ENCODE measurements around the gene AKR7A2. TPM values are rescaled to one million over a fixed set of nuclear protein-coding genes. Genes with fewer than 3 reads are reported as not detected.
"Not testable (repeated sequence)": the region's sequence is repeated elsewhere in the genome, so short reads cannot be mapped to it uniquely, and the experiment has no call there.

Gene AKR7A2
- total RNA-seq, 1 experiment from 2014 or later = 142 TPM

GRCh38 chr1:19312782-19313635 lies 1.1 kb upstream of the AKR7A2 start:
- DNase-seq (ENCODE audit: low spot score) = peak; percentile 39

DNA sequence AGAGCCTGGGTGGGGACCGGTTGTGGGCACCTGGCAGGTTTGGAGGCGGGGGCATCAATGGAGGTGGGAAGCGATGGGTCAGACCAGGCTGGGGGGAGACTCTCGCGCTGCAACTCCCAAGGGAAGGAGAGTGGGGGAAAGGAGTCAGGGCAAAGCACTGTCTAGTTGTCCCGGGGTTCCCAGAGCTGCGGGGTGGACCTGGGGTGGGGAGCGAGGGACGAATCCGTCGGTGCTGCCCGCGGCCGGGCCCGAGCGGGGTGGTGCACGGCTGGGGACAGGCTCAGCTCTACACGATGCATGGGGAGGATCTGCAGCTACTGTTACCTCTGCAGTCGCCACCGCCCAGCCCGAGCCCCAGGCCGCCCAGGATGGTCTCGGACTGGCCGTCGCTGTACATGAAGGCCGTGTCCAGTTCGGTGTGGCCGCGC lies 427 bp downstream of the AKR7A2 start:
- in situ Hi-C loops (cut with HindIII; ENCODE audit: low sequenced_read_pairs) = no loop called here
- no peak for DNase-seq (ENCODE audit: low spot score)

More at GRCh38 chr1:19312782-19313635, 1.1 kb upstream of the AKR7A2 start:
- in situ Hi-C loops (cut with HindIII; ENCODE audit: low sequenced_read_pairs) = no loop called here

GRCh38 chr1:19310720-19311502 lies 1.0 kb downstream of the AKR7A2 start:
- peak; percentile 41 for DNase-seq (ENCODE audit: low spot score)
- in situ Hi-C loops (cut with HindIII; ENCODE audit: low sequenced_read_pairs) = no loop called here

- DNase-seq (ENCODE audit: low spot score) = no peak
- in situ Hi-C loops (cut with HindIII; ENCODE audit: low sequenced_read_pairs) = no loop called here
These were observed 1.9 kb downstream of the AKR7A2 start for GRCh38 chr1:19310061-19310460.

DNA sequence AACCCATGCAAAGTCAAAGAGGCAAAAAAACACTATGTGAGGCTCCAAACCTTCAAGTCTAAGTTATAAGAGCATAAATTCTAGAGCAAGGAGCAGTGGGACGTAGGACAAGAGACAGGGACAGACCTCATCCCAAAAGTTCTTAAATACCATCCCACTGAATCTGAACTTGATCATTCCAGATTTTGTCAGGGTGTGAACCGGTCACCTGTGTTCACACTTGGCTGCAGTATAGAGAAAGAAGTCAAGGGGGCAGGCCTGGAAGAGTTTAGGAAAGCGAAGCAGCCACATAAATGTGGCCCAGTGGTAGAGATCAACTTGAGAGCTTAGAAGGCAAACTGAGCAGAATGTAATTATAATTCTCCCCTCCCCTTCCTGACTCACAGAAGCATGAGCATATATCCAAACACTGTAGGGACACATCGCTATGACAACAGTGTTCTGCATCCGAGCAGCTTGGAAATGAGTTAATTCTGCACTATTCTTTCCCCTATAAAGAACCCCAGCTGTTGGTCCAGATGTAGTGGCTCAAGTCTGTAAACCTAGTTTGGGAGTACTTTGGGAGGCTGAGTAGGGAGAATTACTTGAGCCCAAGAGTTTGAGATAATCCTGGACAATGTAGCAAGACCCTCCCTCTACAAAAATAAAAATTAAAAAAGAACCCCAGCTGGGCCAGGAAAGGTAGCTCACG lies 2.7 kb downstream of the AKR7A2 start:
- no peak for DNase-seq (ENCODE audit: low spot score)
- in situ Hi-C loops (cut with HindIII; ENCODE audit: low sequenced_read_pairs) = no loop called here

- DNase-seq (ENCODE audit: low spot score) = no peak
- in situ Hi-C loops (cut with HindIII; ENCODE audit: low sequenced_read_pairs) = no loop called here
These were observed 3.4 kb downstream of the AKR7A2 start for GRCh38 chr1:19308509-19308907.

DNA sequence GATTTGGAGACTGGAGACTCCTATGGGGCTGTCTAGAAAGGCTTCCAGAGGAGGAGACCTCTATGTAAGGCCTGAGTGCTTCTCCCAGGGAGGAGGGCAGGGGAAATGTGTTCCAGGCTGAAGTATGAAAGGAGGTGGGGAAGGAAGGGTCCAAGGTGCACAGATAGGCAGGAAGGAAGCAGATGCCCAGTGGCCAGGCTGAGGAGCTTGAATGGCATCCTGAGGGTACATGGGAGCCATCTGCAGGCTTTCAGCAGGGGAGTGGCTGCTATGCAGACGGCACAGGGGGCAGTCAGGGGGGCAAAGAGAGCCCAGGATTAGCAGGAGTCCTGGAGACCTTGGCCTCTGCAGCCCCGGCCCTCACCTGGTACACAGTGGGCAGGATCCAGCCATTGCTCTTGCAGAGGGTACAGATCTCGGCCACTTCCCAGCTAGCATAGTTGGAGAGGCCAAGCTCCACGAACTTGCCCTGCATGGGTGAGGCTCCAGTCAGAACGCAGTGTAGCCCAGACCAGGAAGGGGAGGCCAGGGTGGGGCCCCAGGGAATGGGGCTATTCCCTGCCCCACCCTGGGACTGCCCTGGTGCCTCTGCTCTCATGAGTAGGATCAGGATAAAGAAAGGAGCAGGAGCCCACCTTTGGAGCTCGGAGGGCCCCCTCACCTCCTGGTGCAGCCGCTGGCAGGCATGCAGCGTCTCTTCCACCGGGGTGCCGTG lies 4.0 kb downstream of the AKR7A2 start:
- DNase-seq (ENCODE audit: low spot score) = no peak
- in situ Hi-C loops (cut with HindIII; ENCODE audit: low sequenced_read_pairs) = no loop called here

DNA sequence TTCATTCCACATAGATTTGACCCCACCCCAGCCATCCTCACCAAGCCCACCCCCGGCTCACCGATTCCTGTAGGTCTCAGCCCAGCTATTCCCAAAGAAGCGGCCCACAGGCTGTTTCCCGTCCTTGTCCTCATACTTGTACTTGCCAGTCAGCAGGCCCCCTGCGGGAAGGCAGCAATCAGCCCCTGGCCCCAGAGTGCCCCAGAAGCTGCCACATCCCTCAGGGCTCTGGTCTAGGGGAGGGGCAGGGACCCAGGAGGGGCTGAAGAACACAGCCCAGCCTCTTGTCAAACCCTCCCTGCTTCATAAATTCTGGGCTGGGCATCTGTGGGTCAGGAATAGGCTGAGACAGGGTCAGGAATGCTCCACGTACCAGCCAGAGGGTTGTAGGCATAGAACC lies 5.0 kb downstream of the AKR7A2 start:
- in situ Hi-C loops (cut with HindIII; ENCODE audit: low sequenced_read_pairs) = no loop called here

GRCh38 chr1:19305880-19306279 lies 6.1 kb downstream of the AKR7A2 start:
- in situ Hi-C loops (cut with HindIII; ENCODE audit: low sequenced_read_pairs) = no loop called here
- DNase-seq (ENCODE audit: low spot score) = no peak

More for the DNA sequence above, 5.0 kb downstream of the AKR7A2 start:
- DNase-seq (ENCODE audit: low spot score) = no peak

- DNase-seq (ENCODE audit: low spot score); in situ Hi-C loops (cut with HindIII; ENCODE audit: low sequenced_read_pairs): not testable (repeated sequence)
These were observed 7.9 kb downstream of the AKR7A2 start for GRCh38 chr1:19304081-19304480.

GRCh38 chr1:19300211-19300610 lies 11.7 kb downstream of the AKR7A2 start:
- DNase-seq (ENCODE audit: low spot score) = no peak
- in situ Hi-C loops (cut with HindIII; ENCODE audit: low sequenced_read_pairs) = no loop called here

- no peak for DNase-seq (ENCODE audit: low spot score)
- in situ Hi-C loops (cut with HindIII; ENCODE audit: low sequenced_read_pairs) = no loop called here
These were observed 17.3 kb downstream of the AKR7A2 start for GRCh38 chr1:19294638-19295037.

- no peak for DNase-seq (ENCODE audit: low spot score)
- in situ Hi-C loops (cut with HindIII; ENCODE audit: low sequenced_read_pairs) = no loop called here
These were observed 22.7 kb downstream of the AKR7A2 start for GRCh38 chr1:19289244-19289643.

DNA sequence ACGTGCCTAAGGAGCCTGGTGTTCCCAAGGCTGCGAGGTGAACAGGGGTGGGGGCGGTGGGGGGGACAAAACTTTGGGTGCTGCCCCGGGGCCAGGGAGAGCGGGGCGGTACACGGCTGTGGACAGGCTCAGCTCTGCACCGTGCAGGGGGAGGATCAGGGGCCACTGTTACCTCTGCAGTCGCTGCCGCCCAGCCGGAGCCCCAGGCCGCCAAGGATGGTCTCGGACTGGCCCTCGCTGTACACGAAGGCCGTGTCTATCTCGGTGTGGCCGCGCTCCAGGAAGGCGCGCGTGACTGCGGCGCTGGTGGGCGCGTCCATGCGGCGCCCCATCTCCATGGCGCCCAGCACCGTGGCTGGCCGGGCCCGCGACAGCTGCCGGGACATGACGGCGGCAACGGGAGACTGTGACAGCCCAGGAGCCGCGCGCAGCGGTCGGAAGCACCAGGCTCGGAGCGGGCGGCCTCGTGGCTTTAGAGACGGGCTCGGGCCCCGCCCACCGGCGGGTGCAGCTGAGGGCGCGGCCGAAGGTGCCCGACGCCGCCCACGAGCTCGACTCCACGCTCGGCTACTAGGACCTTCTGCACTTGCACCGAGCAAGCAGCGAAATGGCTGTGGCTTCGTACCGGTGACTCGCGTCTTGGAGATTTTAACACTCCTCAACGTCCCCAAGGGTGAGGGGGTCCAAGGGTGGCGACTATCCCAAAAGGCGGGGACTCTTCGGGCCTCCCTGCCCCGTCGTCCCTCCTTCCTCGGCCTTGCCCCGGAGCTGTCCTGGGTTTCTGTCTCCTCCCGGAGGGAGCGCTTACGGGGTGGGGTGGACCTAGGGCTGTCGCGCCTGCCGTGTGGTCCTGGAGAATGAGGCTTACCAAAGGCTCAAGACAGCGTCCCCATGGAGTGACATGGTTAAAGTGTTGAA lies 23.4 kb downstream of the AKR7A2 start, which contains the start of gene AKR7A3:
Gene AKR7A3 (minus strand): TSS at position 447 of the 918 bp plus-strand sequence. CDS start 61 bp downstream, at position 386.
- DNase-seq (ENCODE audit: low spot score) = peak; percentile 21
- in situ Hi-C loops (cut with HindIII; ENCODE audit: low sequenced_read_pairs) = not testable (repeated sequence)

GRCh38 chr1:19287436-19288185 lies 24.3 kb downstream of the AKR7A2 start:
- no peak for DNase-seq (ENCODE audit: low spot score)
- in situ Hi-C loops (cut with HindIII; ENCODE audit: low sequenced_read_pairs) = no loop called here

GRCh38 chr1:19285807-19286206 lies 26.1 kb downstream of the AKR7A2 start:
- in situ Hi-C loops (cut with HindIII; ENCODE audit: low sequenced_read_pairs); DNase-seq (ENCODE audit: low spot score): not testable (repeated sequence)

GRCh38 chr1:19285366-19285765 lies 26.6 kb downstream of the AKR7A2 start:
- DNase-seq (ENCODE audit: low spot score); in situ Hi-C loops (cut with HindIII; ENCODE audit: low sequenced_read_pairs): not testable (repeated sequence)
